Measurements from ENCODE around the gene ATRNL1.

ATRNL1 gene, protein sequence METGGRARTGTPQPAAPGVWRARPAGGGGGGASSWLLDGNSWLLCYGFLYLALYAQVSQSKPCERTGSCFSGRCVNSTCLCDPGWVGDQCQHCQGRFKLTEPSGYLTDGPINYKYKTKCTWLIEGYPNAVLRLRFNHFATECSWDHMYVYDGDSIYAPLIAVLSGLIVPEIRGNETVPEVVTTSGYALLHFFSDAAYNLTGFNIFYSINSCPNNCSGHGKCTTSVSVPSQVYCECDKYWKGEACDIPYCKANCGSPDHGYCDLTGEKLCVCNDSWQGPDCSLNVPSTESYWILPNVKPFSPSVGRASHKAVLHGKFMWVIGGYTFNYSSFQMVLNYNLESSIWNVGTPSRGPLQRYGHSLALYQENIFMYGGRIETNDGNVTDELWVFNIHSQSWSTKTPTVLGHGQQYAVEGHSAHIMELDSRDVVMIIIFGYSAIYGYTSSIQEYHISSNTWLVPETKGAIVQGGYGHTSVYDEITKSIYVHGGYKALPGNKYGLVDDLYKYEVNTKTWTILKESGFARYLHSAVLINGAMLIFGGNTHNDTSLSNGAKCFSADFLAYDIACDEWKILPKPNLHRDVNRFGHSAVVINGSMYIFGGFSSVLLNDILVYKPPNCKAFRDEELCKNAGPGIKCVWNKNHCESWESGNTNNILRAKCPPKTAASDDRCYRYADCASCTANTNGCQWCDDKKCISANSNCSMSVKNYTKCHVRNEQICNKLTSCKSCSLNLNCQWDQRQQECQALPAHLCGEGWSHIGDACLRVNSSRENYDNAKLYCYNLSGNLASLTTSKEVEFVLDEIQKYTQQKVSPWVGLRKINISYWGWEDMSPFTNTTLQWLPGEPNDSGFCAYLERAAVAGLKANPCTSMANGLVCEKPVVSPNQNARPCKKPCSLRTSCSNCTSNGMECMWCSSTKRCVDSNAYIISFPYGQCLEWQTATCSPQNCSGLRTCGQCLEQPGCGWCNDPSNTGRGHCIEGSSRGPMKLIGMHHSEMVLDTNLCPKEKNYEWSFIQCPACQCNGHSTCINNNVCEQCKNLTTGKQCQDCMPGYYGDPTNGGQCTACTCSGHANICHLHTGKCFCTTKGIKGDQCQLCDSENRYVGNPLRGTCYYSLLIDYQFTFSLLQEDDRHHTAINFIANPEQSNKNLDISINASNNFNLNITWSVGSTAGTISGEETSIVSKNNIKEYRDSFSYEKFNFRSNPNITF (N-terminal part only)

DNA sequence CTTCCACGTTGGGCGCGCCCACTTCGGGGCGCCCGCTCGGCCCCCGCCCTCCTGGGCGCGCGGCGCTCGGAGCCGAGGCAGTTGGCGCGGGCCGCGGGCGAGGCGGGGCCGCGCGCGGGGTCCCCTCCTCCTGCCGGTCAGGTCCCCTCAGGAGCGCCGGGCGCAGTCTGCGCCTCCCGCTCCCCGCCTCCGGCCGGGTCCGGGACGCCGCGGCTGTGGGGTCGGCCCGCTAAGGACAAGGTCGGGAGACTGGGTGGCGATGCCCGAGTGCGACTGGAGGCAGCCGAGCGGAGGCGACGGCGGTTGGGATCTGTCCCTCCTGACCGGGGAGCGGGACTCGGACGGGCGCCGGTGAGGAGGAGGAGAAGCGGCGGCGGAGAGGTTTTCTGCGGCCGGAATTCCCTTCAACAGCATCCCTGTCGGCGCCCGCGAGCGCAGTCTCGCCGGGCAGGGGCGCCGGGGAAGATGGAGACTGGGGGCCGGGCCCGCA, at the start of gene ATRNL1:
Gene ATRNL1, plus strand, starts transcription at position 80 of the 490 bp plus-strand sequence. Its CDS starts 386 bp downstream, at position 466.
- no peak for DNase-seq (ENCODE audit: low read depth, low spot score)

- DNase-seq (ENCODE audit: low read depth, low spot score) = no peak
These were observed 49.4 kb upstream of the ATRNL1 start for GRCh38 chr10:115043719-115044118.

DNA sequence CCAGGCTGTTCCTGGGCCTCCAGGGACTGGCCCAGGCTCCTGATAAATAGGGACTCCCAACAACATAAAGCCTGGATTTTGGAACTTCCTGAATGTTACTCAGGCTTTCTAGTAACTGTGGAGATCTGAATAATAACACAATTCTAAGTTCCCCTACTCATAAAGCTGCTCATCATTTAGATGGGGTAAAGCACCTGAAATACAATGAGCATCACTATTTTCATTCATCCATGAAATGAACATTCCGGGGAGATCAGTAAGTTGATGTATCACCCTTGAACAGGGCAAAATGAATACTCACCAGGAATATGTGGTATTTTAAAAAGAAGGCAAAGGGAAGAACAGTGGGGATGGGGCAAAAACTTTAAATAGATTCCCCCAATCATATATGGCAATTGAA, 48.3 kb upstream of the ATRNL1 start:
- no peak for DNase-seq (ENCODE audit: low read depth, low spot score)

DNA sequence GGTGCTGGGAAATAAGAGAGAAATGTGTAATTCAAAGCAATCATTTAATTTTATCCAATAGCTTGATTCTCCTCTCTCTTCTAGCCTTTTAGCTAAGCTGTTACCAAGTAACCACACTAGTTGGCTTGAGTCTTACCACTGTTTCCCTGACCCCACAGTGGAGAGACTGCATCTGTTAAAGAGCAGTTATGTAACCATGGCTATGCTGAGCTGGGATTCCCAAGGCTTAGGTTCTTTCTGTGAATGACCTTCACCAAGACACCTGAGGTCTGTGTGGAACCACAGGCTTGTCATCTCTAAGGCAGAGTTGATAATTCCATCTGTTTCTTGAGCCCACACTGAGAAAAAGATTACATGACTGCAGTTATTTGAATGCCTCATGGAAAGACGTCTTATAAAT, 47.7 kb upstream of the ATRNL1 start:
- DNase-seq (ENCODE audit: low read depth, low spot score) = no peak

DNA sequence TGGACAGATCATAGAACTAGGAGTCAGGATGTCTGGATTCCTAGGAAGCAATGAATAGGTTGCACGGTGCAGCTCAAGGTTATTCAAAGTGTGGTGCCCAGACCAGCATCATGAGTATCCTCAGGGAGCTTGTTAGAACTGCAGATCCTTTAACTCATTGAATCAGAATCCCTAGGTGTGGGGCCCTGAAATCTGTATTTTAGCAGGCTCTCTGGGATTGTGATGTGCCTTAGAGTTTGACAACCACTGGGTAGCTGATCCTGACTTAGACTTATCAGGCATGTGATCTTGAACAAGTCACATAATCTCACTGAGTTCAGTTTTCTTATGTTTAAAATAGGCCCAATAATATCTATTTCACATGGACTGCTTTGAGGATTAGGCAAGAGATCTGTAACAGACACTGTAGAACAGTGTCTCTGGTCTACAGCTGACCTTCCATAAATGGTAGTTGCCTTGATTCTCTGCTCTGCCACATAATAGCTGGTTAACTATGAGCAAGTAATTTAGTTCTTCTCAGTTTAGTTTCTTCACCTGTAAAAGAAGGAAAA, 46.4 kb upstream of the ATRNL1 start:
- no peak for DNase-seq (ENCODE audit: low read depth, low spot score)

DNA sequence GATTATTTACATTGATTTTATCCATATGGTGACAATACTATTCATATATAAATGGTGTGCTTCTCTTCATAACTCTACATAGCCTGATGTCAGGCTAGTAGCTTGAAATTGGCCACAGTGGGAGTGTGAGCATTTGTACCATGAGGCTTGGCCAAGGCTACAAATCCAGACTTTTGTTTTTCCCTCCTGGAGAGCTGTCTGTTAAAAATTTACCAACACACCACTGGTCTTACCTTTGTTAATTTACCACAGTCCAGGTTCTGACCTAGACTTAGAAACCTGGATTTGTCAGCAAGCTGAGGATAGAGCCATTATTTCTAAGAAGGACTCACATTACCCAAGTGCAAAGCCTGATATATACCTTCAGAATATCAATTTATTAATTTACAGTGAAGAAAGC, 45.5 kb upstream of the ATRNL1 start:
- no peak for DNase-seq (ENCODE audit: low read depth, low spot score)

DNA sequence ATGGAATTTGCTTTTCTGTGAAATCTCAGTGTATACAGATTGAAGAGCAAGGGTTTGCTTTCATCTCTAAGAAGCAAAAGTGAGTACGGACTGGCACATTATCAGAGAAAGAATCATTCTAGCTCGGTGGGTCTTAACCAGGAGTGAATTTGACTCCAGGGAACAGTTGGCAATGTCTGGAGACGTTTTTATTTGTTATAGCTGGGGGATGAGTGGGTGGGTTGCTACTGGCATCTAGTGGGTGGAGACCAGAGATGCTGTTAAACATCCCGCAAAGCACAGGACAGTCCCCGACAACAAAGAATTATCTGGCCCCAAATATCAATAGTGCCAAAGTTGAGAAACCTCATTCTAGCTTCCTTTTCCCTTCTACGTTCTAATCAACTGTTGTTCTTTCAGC, 43.8 kb upstream of the ATRNL1 start:
- DNase-seq (ENCODE audit: low read depth, low spot score) = no peak

- DNase-seq (ENCODE audit: low read depth, low spot score) = no peak
These were observed 43.2 kb upstream of the ATRNL1 start for GRCh38 chr10:115049960-115050359.

DNA sequence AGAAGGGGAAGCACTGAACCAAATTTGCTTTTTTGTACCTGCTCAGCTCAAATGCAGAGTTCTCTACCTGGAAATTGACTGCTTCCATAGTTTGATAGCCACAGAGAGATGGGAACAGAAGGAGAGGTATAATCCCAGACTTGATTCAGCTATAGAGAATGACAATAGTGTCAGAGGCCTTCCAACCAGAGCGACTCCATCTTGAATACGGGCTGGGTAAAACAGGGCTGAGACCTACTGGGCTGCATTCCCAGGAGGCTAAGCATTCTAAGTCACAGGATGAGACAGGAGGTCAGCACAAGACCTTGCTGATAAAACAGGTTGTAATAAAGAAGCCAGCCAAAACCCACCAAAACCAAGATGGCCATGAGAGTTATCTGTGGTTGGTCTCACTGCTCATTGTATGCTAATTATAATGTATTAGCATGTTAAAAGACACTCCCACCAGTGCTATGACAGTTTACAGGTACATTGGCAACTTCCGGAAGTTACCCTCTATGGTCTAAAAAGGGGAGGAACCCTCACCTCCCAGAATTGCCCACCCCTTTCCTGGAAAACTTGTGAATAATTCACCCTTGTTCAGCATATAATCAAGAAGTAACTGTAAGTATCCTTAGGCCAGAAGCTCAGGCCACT, 42.7 kb upstream of the ATRNL1 start:
- no peak for DNase-seq (ENCODE audit: low read depth, low spot score)

GRCh38 chr10:115051216-115051615, 41.9 kb upstream of the ATRNL1 start:
- DNase-seq (ENCODE audit: low read depth, low spot score) = no peak

DNA sequence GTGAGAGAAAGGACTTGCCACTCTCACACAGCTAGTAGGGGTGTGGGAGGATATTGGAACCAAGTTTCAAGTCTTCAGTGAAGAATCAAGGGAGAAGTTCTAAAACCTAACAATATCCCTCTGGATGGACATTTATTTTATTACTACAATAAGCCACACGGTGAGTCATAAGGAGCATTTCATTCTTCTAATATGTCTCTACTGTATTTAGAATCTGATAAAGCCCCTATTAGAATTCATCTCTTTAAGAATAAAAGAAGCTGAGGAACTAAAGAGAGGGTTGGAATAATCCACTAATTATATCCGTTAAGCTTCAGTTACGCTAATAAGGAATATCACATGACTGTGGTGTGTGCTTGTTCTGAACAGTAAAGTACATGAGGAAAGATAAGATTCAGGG, 40.9 kb upstream of the ATRNL1 start:
- DNase-seq (ENCODE audit: low read depth, low spot score) = no peak

DNA sequence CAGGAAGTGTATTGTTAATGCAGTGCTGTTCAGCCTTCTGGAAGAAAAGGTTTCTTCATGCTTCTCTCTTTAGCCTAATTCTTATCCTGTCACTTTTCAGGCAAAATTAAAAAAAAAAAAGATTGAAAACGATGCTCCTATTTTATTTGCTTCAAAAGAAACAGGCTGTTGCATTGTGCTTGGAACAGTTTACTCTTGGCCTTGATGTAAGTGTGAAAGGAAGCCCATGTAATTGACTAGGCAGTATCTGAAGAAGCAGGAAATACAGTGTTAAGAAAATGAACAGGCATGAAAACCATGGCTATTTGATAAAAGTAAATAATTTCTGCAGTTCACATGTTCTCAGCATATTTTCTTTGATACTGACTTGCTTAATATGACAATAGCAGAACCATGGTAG, 40.4 kb upstream of the ATRNL1 start:
- DNase-seq (ENCODE audit: low read depth, low spot score) = no peak

- no peak for DNase-seq (ENCODE audit: low read depth, low spot score)
These were observed 37.0 kb upstream of the ATRNL1 start for GRCh38 chr10:115056186-115056585.

- DNase-seq (ENCODE audit: low read depth, low spot score) = no peak
These were observed 33.8 kb upstream of the ATRNL1 start for GRCh38 chr10:115059301-115059898.

DNA sequence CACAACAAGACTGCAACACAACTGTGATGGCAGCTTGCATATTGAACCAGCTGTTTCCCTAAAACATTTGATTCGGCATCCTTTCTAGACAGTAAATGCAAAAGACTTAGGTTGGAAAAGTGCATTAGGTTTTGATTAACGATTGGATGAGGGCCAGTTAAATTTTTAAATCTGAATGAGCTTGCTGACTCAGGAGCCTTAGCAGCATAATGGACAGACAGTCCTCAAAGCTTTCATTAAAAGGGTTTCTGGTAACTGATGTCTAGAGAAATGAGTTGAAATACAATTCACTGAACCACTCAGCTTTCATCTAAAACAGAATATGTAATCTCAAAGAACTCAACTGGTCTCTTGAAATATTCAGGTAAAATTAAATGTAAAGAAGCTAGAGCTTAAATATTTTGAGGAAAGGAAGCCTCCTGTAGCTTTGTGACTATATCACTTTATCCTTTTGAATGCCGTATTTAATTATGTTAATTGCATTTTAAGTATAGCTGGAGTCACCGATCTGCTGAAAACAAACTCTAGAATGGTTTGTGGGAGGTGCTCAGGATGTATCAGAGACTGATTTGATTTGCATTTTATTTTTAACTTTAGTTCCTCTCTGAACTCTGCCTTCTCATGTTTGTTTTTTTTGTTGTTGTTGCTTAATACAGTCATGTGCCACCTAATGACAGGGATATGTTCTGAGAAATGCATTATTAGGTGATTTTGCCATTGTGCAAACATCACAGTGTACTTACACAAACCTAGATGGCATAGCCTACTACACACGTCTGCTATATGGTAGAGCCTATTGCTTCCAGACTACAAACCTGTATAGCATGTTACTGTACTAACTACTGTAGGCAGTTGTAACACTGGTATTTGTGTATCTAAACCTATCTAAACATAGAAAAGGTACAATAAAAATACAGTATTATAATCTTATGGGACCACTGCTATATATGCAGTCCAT, 29.2 kb upstream of the ATRNL1 start:
- no peak for DNase-seq (ENCODE audit: low read depth, low spot score)

GRCh38 chr10:115065801-115066200, 27.4 kb upstream of the ATRNL1 start:
- no peak for DNase-seq (ENCODE audit: low read depth, low spot score)

DNA sequence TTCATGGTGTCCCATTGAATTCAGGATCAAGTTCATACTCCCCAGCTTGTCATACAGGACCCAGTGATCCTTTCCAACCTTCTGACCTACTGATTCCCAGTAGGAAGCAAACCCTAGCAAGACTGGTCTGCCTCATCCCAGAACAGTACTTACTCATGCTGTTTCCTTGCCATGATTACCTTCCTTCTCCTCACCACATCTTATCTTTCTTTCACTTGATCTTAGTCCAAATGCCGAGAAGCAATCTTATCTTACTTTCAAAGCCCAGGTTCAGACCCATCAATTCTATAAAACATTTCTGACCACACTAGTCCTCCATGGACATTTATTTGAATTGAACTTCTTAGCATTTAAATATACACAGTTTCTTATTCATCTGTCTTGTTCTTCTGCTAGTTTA, 26.6 kb upstream of the ATRNL1 start:
- no peak for DNase-seq (ENCODE audit: low read depth, low spot score)

GRCh38 chr10:115073796-115074195, 19.4 kb upstream of the ATRNL1 start:
- no peak for DNase-seq (ENCODE audit: low read depth, low spot score)

DNA sequence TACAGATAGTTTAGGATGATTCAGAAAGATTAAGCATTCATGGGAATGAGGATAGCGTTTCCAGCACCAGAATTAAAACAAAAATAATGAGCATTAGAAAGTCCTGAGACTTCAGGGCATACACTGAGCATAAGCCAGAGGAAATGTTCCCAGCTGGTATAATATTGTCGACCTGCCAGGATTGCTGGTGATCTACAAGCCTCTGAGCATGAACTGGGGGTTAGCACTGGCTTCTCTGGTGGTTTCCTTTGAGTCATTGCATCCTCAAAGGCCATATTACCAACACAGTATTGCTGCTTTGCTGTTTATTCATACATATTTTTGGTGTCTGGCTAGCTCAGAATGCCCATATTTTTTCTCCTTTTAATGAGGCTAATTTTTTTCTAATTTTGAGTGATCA, 10.7 kb upstream of the ATRNL1 start:
- no peak for DNase-seq (ENCODE audit: low read depth, low spot score)
